ENCODE results near the gene BABAM1.

Gene BABAM1

GRCh38 chr19:17324357-17325114 is 57.3 kb downstream of the BABAM1 start:
- no peak for DNase-seq

DNA sequence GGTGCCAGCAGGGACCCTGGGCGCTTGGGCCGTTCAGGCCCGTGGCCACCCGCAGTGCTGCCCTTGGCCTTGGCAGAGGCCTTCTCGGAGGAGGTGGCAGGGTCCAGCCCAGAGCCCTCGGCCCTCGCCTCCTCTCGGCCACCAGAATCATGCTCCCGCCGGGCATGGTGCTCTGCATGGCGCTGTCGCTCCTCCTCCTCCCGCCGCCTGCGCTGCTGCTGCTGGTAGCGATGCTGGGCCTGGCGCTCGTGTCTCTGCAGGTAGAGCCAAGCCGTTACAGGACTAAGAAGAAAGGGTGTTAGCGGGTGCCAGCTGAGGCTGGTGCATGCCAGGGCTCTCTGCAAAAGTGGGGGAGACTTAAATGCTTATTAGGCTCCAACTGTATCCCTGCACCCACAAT is 57.9 kb downstream of the BABAM1 start:
- no peak for DNase-seq

DNA sequence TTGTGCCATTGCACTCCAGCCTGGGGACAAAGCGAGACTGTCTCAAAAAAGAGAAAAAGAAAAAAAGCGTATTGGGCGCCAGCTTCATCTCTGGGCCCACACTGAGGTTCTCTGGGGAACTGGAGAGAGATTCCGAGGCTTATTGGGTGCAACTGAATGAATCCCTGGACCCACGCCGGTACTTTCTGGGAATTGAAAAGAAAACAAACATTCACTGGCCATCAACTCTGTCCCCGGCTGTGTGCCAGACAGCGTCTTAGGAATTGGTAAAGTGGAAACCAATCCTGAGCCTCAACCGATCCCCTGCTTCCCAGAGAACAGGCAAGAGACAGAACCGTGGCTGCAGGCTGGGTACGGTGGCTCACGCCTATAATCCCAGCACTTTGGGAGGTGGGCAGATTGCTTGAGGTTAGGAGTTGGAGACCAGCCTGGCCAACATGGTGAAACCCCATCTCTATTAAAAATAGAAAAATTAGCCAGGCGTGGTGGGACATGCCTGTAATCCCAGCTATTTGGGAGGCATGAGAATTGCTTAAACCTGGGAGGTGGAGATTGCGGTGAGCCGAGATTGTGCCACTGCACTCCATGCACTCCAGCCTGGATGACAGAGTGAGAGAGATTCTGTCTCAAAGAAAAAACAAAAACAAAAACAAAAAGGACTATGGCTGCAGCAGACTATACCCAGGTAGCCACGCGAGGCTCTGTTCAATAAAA is 58.8 kb downstream of the BABAM1 start:
- DNase-seq: no peak

GRCh38 chr19:17326595-17326966 is 59.3 kb downstream of the BABAM1 start:
- no peak for DNase-seq

- DNase-seq: no peak
Measured at GRCh38 chr19:17327068-17327653, 59.9 kb downstream of the BABAM1 start.

DNA sequence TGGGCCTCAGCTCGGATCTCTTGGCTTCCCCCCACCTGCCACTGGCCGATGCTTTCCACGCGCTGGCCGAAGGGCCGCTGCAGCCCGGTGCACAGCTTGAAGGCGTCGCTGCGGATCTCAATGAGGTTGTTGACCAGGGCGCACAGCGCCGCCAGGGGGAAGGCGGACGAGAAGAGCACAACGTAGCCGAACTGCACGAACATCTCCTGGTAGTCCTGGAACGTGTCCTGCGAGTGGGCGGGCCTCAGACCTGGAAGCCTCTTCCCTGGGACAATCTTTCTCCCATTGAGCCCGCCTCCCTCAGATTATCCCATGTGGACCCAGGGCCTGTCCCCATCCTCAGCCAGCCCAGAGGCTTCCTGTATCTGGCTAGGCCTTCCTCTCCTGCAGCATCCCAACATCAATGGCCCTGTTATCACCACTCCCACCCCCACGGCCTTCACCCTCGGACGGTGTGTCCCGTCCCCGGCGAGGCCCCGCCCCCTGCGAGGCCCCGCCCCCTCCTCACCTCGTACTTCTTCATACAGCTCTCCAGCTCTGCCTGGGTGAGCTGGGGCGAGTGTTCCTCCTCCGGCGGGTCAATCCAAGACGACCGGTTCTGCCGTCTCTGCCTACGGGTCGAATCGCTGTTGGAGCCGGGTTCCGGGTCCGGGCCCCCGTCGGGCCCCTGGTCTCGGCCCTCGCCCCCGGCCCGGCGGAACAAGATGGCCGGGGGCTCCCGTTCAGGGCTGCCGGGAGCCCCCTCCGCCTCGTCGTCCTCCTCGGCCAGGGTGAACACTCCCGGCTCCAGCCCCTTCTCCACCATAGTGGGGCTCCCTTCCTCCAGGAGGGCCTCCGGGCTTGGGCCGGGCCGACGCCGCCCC is 60.6 kb downstream of the BABAM1 start:
- DNase-seq: peak; percentile 58
